GM19351 (cell line): ENCODE results near the gene OTP.

Experiments
- ATAC-seq: cut with Tn5 transposase; IDR thresholded peaks from one replicate; pipeline ENCODE4 v1.9.1; 2021; ENCODE audit warnings: mild to moderate bottlenecking, moderate library complexity; ENCODE audit not compliant: unreplicated experiment

Gene OTP

GRCh38 chr5:77637998-77638762 lies at the start of gene OTP:
Gene OTP, minus strand, starts transcription at chr5:77638713. Its CDS starts 164 bp downstream, at chr5:77638549.
- ATAC-seq, result no peak

GRCh38 chr5:77683171-77683732 lies 44.7 kb upstream of the OTP start:
- ATAC-seq, result no peak

- ATAC-seq, result no peak
Observed at GRCh38 chr5:77670526-77670925, 32.0 kb upstream of the OTP start.

GRCh38 chr5:77669677-77670076 lies 31.2 kb upstream of the OTP start:
- ATAC-seq, result no peak

GRCh38 chr5:77663090-77663863 lies 24.8 kb upstream of the OTP start:
- no peak for ATAC-seq

DNA sequence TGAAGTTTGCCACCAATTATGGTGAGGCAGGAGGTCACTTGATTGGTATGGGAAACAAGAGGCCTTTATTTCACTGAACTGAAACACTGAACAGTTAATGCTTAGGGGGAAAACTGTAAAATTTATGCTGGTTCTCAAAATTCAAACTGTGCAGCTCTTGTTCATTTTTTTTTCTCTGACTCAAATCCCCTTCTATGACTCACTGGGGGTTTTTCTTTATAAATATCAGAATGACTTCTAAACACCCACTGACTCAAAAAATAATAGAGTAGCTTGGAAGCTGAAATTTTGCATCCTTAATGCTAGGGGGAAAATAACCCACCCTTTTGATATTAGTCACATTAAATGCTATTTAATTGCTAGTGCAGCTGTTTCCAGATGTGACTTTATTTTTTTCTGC lies 24.1 kb upstream of the OTP start:
- ATAC-seq, result no peak

DNA sequence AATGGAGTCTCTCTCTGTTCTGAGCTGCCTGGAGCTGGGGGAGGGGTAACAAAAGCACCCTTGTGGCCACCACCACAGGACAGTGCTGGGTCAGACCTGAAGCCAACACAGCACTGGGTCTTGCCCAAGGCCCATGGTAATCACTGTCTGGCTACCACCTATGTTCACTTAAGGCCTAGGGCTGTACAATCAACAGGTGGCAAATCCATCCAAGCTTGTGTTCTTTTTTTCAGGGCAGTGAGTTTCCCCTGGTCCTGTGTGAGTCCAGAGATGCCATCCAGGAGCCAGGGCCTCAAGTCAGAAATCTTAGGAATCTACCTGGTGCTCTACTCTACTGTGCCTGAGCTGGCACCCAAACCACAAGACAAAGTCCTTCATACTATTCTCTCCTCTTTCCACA lies 20.1 kb upstream of the OTP start:
- ATAC-seq, result no peak

- ATAC-seq, result no peak
Observed at GRCh38 chr5:77651343-77651742, 12.8 kb upstream of the OTP start.

GRCh38 chr5:77650686-77651085 lies 12.2 kb upstream of the OTP start:
- no peak for ATAC-seq

- ATAC-seq, result no peak
Observed at GRCh38 chr5:77649776-77650175, 11.3 kb upstream of the OTP start.

- ATAC-seq, result no peak
Observed at GRCh38 chr5:77645995-77646639, 7.6 kb upstream of the OTP start.

GRCh38 chr5:77645158-77645994 lies 6.9 kb upstream of the OTP start:
- ATAC-seq, result no peak

GRCh38 chr5:77644371-77645157 lies 6.1 kb upstream of the OTP start:
- ATAC-seq, result no peak

DNA sequence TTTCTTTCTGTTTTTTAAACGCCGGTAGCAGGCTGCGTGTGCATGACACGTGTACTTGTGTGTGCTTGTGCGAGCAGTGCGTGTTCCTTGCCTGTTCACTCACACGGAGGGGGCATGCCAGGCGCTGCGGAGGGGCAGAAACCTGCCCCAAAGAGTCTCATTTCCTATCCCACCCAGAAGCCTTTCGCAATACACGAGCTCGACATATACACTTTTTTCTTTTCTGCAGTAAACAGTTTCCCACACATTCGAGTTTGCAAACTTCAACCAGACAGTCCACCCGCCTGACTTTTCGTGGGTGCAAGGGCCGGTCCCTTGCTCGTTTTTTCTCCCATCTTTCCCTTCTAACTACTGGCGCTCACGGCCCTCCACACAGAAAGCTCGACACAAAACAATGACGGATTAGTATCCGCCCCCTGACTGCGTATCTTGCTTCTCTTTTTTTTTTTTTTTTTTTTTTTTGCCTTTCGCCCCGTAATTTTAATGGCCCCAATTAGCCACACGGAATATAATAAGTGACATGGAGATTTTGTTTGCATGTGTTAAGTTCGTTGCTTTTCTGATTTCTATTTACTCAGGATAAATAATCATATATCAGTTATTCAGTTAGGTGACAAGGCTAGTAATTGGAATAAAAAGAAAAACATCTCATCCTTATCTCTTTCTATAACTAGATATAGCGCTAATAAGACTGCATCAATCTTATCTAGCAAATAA lies 5.3 kb upstream of the OTP start:
- no peak for ATAC-seq

DNA sequence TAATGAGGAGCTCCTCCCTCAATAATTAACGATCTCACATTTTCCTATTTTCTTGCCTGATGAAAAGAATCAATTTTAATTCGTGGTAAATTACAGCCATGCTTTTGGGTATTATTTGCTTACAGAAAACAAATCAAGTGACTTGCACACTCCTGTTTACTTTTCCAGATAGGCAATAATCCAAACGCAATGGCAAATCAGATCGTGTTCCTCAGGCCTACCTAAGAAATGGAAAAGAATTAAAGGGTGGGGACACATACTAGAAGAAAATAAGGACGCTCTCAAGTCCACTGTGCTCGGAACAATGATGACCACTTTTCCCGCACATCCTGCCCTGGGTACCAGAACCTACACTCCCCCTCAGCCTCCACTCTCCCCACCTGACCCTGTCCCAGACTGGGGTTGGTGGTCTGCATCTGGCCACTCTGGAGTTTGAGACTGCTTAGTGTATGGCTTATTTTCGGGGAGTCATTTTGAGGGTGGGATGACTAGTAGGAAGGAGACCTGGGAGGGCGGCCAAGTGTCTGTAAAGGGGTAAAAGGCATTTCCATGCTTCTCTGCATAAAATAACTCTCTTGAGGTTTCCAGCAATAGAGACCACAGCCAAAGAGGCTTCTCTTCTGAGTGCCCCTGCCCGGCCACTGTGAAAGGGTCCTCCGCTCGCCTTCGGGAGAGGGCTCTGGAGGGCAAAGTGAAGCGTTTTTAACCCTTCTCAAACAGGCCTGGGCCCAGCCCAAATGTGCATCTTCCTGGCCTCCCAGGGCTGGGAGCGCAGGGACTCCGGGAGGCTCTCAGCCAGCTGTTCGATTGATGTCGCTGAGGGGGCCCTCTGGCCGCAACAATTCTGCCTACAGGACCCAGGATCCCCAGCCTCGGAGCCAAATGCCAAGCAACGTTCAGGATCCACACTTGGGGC lies 4.5 kb upstream of the OTP start:
- ATAC-seq, result no peak

- no peak for ATAC-seq
Observed at GRCh38 chr5:77641963-77642737, 3.6 kb upstream of the OTP start.

GRCh38 chr5:77641397-77641943 lies 3.0 kb upstream of the OTP start:
- ATAC-seq, result no peak
